ENCODE data around the gene ACSM6. TPM values are rescaled to one million over a fixed set of nuclear protein-coding genes. Genes with fewer than 3 reads are reported as not detected.

The ACSM6 gene
- total RNA-seq, 4 donors from 2014 or later = not detected

- TF ChIP-seq CTCF (IDR thresholded peaks at IDR 0.05; ENCODE audit: low read depth) = no peak
Observed at GRCh38 chr10:95196046-95196445, 2.0 kb downstream of the ACSM6 start.

GRCh38 chr10:95201736-95202135 is 7.7 kb downstream of the ACSM6 start:
- no peak for TF ChIP-seq CTCF (IDR thresholded peaks at IDR 0.05; ENCODE audit: low read depth)

- no peak for TF ChIP-seq CTCF (IDR thresholded peaks at IDR 0.05; ENCODE audit: low read depth)
Observed at GRCh38 chr10:95208702-95209391, 14.8 kb downstream of the ACSM6 start.

GRCh38 chr10:95209509-95210127 is 15.6 kb downstream of the ACSM6 start:
- no peak for TF ChIP-seq CTCF (IDR thresholded peaks at IDR 0.05; ENCODE audit: low read depth)

- TF ChIP-seq CTCF (IDR thresholded peaks at IDR 0.05; ENCODE audit: low read depth) = no peak
Observed at GRCh38 chr10:95211606-95212279, 17.7 kb downstream of the ACSM6 start.

- TF ChIP-seq CTCF (IDR thresholded peaks at IDR 0.05; ENCODE audit: low read depth) = no peak
Observed at GRCh38 chr10:95214369-95214768, 20.3 kb downstream of the ACSM6 start.

- no peak for TF ChIP-seq CTCF (IDR thresholded peaks at IDR 0.05; ENCODE audit: low read depth)
Observed at GRCh38 chr10:95214793-95215192, 20.8 kb downstream of the ACSM6 start.

Measured in subcutaneous adipose tissue (tissue), 4 donors.